Stimulated activated CD4-positive, alpha-beta T cell treated with anti-CD3 and anti-CD28 coated beads, Interleukin-4, amount 100 ng/mL, for 4 hours (primary cell): Measurements from ENCODE around the gene MXRA5.
"Not testable (repeated sequence)": the region's sequence is repeated elsewhere in the genome, so short reads cannot be mapped to it uniquely, and the experiment has no call there.

Experiments used
- DNase-seq, 2 experiments: peaks; one replicate each; pipeline ENCODE4 v3.0.0-alpha.2; 2020

Gene MXRA5, protein sequence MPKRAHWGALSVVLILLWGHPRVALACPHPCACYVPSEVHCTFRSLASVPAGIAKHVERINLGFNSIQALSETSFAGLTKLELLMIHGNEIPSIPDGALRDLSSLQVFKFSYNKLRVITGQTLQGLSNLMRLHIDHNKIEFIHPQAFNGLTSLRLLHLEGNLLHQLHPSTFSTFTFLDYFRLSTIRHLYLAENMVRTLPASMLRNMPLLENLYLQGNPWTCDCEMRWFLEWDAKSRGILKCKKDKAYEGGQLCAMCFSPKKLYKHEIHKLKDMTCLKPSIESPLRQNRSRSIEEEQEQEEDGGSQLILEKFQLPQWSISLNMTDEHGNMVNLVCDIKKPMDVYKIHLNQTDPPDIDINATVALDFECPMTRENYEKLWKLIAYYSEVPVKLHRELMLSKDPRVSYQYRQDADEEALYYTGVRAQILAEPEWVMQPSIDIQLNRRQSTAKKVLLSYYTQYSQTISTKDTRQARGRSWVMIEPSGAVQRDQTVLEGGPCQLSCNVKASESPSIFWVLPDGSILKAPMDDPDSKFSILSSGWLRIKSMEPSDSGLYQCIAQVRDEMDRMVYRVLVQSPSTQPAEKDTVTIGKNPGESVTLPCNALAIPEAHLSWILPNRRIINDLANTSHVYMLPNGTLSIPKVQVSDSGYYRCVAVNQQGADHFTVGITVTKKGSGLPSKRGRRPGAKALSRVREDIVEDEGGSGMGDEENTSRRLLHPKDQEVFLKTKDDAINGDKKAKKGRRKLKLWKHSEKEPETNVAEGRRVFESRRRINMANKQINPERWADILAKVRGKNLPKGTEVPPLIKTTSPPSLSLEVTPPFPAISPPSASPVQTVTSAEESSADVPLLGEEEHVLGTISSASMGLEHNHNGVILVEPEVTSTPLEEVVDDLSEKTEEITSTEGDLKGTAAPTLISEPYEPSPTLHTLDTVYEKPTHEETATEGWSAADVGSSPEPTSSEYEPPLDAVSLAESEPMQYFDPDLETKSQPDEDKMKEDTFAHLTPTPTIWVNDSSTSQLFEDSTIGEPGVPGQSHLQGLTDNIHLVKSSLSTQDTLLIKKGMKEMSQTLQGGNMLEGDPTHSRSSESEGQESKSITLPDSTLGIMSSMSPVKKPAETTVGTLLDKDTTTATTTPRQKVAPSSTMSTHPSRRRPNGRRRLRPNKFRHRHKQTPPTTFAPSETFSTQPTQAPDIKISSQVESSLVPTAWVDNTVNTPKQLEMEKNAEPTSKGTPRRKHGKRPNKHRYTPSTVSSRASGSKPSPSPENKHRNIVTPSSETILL (N-terminal part only)

DNA sequence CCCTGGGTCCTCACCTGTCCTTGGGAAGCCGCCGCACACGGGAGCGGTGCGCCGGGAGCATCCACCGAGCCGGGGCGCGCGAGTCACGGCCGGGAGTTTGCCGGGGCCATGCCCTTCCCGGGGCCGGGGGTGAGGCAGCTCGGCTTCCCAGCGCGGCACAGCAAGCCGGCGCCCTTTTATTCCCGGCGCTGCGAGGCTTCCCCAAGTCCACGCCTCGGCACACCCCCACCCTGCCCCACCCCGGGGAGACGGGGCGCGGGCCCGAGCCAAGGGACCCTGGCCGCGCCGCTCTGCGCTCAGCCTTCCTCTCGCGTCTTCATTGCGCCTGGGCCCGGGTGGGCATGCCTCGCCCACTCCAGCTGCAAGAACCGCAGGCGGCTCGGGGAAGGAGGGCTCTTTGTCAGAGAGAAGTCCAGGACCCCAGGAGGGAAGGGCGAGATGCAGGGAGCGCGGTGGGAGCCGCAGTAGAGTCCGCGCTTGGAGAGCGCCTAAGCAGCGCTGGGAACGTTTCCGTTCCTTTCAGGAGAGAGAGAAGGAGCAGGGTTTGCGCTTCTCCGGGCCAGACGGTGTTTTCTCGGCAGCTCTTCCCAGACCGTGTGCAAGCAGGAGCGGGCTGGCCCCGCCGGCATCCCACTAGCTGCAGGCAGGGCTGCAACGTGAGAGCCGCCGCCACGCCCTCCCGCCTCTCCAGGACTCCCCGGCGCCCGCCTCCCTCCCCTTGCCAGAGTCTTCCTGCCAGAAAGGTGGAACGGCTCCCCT, at the start of gene MXRA5:
MXRA5 (minus strand) TSS at position 152 of the 759 bp plus-strand sequence. CDS start 2,819 bp downstream, outside the sequence.
- DNase-seq: no peak

DNA sequence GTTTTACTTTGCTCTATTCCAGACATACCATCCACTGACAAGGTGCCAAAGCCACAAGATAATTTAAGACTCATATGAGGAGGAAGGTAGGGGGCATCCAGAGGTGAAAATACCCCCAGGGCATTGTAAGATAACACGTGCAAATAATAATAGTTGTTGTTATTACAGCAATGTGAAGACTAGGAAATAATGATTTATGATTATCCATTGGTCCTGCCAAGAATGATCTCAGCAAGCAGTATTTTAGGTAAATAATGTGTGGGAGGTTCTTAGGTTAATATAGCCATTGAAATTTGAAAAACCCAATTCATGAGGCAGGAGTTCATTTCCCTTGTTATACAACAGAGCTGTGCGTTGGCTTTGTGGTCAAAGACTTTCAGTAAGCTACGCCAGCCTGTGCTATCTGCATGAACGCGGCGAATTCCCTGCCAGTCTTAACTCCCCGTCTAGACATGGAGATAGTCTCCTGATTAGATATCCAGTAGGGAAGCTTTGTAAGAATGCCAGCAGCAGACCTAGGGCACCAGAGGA, 47.2 kb upstream of the MXRA5 start:
- no peak for DNase-seq

DNA sequence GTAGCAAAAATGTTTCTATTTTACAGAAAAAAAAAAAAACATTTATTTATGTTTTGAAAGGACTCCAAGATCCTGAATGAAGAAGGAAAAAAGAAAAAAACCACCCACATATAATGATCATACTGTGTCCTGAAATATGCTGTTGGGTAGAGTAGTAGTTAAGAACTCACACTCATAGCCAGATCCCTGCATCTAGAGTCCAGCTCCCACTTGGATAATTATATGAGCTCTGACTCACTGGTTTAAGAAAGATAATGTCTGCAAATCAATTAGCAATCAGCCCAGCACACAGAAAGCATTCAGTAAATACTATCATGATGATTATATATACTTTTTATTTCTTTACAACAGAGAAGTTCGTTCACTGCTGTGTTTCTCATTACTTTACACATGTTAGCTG, 46.7 kb upstream of the MXRA5 start:
- no peak for DNase-seq

DNA sequence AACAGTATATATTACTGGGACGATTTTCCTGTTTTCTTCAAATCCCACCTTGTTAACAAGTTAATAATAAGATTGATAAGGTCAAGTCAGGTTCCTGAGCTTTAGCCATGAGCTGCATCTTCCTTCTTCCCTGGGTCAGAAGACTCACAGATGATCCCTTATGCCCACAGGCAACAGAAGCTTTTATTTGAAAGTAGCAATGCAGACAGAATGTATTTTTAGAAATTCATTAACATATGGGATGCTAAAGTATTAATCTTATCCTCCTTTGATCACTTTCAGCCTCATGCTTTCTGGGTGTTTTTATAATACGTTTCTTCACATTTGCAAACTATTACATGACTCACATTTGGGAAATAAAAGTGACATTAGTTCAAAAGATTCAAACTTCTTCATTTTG, 42.0 kb upstream of the MXRA5 start:
- no peak for DNase-seq

DNA sequence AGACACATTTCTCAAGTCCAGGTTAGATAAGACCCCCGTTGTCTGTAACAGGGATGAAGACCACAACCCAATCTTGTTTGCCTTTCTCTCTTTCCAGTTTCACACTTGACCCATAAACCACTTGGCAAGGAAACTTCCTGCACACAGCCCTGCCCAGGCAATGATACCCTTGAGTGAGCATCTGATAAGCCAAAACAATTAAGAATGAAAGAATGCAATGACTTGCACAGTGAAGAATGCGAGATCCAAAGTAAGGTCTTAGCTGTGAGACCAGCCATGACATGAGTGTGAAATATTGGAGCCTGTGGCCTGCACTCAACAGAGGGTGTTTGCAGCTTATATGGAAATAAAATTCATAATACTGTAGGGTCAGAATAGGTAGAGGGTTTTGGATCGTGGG, 37.9 kb upstream of the MXRA5 start:
- no peak for DNase-seq

DNA sequence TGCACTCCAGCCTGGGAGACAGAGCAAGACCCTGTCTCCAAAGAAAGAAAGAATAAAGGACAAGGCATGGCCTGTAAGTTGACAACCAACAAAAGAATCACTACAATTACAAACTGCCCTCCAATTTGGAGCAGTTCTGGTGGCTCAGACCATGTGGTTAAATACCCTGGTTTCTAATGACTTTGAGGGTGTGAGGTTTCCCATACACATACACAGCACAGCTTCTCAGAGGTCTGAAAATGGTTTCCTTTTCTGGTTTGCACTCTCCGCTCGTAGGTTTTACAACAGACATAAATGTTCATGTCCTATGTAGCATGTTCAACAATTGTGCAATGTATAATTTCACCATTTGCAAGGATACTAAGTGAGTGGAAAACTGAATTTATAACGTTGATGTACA, 34.2 kb upstream of the MXRA5 start:
- no peak for DNase-seq

DNA sequence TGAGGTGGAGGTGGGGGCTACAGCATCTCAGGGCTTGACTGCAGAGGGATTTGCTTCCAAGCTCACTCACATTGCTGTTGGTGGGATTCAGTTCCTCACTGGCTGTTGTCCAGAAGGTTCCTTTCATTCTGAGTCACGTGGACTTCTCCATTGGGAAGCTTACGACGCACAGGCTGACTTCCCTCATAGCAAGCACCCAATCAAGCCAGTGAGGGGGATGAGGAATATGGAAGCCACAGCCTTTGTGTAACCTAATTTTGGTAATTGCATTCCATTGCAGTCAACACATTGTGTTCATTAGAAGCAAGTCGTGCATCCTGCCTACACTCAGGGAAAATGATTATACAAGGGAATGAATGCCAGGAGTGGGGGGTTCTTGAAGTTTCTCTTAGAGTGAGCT, 32.7 kb upstream of the MXRA5 start:
- DNase-seq: no peak

DNA sequence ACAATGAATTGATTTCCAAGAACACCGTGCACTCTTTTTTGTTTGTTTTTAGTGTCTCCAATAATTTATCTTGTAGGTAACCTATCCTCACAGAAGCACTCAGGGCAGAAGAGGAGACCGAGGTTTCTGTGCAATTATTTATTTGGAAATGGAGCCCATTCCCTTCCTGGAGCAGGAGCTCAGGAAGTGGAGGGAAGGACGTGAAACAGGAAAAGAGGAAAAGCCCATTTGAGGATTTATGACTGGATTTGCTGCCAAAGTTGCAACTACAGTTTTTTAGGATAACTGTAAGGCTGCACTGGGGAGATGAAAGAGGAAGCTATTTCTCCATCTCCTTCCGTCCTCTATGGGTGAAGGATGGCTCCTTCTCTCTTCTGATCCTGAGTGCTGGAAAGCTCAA, 31.7 kb upstream of the MXRA5 start:
- DNase-seq: no peak

DNA sequence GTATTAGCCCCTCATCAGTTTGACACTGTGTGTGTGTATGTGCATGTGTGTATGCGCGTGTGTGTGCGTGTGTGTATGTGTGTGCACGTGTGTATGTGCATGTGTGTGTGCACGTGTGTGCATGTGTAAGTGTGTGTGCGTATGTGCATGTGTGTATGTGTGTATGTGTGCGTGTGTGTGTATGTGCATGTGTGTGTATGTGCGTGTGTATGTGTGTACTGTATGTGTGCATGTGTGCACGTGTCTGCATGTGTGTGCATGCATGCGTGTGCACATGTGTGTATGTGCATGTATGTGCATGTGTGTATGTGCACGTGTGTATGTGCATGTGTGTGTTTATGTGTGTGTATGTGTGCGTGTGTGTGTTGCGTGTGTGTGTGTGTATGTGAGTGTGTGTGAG, 31.1 kb upstream of the MXRA5 start:
- no peak for DNase-seq

DNA sequence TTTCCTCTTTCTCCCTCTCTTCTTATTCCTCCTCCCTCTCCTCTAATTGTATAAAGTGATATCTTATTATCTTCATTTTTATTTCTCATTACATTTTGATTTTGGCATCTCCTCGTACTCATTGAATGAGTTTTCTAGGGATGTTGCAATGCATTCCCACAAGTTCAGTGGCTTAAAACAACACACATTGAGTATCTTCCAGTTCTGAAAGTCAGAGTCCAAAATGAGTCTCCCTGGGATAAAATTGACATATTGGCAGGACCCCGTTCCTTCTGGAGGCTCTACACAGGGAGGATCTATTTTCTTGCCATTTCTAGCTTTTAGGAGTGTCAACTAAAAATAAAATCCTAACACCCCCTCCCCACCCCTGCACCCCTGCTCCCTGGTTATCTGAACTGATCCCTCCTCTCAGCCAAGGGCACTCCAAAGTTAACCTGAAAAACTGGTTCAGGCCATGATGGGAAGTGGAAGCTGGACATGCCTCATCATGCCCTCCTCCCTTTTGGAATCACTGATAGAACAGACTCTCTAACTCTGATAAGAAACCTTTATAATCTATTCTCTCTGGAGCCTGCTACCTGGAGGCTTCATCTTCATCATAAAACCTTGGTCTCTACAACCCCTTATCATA, 29.5 kb upstream of the MXRA5 start:
- DNase-seq: not testable (repeated sequence)

DNA sequence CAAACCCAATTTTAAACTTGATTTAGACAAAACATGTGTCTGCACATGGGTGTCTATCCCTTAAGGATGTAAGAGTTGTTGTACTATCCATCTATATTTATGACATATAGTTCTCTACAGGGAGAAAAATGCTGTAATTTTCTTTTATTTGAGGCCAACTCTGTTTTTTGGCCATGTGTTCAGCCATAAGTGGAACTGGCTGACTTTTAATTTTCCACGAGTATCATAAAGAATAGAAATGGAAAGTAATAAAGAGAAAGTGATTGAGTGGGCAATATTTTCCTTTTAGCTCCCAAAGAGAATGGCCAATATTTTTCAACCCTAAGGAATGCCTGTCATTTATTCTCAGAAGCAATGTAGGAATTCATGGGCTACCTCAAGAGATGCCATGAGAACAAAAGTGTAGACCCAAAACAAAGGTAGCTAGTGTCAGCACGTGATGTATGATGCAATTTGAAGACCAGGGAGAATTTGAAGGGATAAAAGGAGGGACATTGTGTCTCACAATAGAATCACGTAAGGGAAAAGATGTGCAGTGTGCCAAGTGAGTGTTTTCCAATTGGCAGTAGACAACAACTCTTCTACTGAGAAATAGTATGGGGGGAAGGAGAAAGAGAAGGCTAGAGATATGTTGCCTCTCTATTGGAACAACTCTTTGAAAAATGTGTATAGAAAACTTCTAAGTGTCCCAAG, 27.8 kb upstream of the MXRA5 start:
- no peak for DNase-seq

DNA sequence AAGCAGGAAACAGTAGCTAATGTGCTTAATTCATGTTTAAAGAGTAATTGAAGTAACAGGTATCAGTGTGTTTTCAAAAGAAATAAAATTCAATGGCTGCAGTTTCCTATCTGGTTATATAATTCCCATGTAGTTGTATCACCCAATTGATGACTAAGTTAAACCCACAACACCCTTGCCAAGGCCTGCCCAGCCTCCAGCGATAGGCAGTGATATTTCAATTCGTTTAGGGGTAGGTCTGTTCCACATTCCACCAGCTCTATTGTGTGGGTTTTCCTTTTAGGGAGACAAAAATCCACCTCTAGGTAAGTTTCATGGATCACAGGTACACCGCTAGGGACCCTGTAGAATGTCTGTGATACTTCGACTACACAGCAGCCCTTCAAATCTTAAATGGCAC, 24.7 kb upstream of the MXRA5 start:
- no peak for DNase-seq

DNA sequence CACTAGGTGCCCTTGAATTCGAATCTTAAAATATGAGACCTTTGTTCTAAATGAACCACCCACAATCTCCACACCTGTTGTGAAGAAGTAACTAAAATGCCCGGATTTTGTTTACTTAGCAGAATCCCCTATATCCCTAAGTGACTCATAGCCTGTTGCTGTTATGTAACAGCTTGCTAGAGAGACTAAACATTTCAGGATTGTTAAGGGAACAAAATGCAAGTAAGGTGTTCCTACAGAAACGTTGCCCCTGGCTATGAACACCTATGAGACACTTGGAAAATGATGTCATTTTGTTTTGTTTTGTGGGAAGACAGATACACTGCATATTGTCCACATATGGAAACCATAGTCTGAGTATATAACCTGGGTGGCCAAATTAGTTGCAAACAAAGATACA, 24.2 kb upstream of the MXRA5 start:
- DNase-seq: no peak

DNA sequence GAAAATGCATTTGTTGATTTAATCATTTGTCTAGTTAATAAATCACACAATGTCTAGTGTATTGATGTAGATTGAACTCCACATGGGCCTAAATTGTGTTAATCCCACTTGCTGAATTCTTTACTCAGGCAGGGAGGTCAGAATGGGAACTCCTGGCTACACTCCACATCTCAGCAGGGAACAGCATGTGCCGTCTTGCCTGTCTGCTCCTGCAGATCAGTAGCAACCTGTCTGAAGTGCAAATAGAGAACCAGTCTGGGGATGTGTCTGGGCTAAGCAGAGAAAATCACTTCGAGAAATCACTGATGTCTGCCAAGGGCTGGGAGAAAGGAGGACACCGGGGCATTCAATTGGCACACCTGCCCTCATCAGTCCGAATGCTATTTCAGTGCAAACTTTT, 16.5 kb upstream of the MXRA5 start:
- DNase-seq: no peak

DNA sequence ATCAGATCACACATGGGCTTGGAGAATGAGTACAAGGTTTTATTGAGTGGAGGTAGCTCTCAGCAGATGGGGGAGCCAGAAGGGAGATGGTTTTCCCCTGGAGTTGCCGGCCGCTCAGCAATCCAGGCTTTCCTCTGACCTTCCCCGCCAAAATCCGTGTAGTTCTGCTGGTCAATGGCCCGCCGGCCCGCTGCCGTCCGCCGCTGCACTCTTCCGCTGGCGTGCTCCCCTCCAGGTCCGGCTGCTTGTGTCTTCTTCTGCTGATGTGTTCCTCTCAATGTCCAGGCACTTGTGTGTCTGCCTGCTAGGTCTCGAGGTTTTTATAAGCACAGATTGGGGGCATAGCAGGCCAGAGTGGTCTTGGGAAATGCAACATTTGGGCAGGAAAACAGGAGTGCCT, 14.4 kb upstream of the MXRA5 start:
- DNase-seq: no peak

DNA sequence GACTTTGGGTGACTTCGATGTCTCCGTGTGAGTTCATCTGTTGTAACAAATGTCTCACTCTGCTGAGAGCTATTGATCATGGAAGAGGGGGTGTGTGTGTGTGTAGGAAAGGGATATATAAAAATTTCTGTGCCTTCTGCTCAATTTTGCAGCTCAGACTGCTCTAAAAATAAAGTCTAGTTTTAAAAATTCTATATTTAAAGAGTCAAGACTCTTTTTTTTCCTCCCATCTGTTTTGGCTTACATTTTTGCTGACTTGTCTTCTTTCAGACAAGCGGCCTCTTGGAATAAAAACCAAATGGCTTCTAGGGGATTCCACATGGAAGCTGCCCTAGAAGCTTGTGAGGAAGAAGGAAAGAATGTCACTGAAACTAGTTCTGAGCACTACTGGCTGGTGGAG, 6.3 kb upstream of the MXRA5 start:
- DNase-seq: not testable (repeated sequence)

DNA sequence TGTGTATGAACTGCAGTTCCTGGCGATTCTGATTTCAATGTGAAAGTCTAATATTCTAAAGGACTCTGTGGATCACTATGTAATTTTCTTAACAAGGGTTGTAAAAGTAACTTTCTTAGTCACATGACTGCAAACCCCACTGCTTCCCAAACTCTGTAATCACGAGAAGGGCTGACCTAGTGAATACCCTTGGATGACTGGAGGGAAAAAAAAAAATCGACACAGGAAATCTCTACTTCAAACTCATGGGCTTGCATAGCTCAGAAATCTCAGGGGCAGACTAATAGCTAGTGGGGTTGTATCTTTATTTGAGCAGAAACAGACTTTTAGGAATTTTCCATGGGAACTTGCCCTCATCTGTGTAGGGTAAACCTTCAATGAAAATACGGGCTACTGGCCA, 4.8 kb upstream of the MXRA5 start:
- DNase-seq: no peak

DNA sequence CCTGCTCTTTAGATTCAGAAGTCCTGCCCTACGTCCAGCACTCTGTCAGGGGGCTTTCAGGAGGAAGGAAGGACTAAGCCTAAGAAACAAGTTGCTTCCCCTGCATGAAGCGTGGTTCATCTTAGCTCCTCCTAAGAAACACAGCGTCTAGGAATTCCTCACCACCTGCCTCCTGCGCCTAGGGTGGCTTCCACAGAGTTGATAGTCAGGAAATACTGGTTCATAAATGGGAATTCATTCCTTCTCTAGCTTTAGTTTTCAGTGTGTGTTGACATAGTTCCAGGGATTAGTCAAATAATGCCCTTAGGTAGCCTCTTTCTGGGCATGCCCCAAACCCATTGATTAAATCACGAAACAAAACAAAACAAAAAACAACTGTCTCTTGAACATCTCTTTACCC, 1.7 kb upstream of the MXRA5 start:
- DNase-seq: no peak

DNA sequence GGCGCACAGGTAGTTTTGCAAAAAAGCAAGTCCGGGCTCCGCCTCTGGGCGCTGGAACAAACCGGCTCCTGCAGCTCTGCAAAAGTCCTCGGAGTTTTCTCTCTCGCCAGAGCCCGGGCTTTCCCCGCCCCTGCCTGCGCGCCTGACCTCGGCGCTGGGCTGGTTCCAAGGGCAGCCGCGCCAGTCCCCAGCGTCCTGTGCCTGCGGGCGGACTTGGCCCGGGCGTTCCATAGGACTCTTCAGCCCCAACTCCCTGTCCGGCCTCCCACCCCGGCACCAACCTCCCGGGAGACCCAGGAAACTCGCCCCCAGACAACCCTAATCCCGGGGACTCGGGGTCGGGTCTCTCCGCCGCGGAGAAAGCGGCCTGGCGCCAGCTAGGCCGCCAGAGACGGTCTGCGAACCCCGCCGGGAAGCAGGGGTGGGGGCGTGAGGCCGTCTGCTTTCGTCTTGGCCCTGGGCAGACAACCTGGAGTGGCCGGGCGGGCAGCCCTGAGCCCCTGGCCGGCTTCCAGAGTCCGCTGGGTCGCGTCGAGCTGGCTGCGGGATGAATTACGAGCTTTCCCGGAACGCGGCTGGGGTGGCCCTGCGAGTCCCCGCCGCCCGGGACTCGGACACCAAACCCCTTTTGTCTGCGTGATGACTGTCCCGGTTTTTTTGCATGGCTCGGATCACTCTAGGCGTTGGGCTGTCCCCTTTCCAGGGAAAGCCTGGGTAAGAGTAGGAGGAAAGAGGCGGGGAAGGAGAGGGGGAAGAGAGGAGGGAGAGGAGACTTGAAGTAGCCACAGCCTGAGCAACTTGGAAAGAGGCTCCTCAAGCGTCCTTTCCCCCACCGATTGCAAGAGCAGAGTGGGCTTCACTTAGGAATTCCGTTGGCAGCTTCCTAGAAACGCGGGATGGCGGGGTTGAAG, 916 bp downstream of the MXRA5 start:
- DNase-seq: no peak

DNA sequence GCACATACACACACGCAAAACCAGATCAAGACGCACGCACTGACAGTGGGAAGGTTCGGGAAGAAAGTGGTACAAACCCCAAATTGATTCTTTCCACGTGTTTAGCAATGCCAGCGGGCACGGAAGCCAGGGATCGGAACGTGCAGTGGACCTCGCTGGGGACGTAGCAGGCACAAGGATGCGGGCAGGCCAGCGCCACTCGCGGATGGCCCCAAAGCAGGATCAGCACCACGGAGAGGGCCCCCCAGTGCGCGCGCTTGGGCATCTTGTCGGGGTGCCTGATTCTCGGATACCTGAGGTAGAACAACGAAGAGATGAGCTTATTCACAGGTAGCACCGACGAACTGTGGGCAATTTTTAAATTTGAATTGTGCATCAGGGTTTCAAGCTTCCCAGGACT, 2.9 kb downstream of the MXRA5 start:
- DNase-seq: not testable (repeated sequence)
